HG02981 (cell line): ENCODE results near the gene SERPINB10.
"Not testable (repeated sequence)": the region's sequence is repeated elsewhere in the genome, so short reads cannot be mapped to it uniquely, and the experiment has no call there.

Source experiments
- ATAC-seq: cut with Tn5 transposase; IDR thresholded peaks from one replicate; pipeline ENCODE4 v1.9.1; 2021; ENCODE audit warnings: mild to moderate bottlenecking, moderate library complexity; ENCODE audit not compliant: unreplicated experiment

The SERPINB10 gene

DNA sequence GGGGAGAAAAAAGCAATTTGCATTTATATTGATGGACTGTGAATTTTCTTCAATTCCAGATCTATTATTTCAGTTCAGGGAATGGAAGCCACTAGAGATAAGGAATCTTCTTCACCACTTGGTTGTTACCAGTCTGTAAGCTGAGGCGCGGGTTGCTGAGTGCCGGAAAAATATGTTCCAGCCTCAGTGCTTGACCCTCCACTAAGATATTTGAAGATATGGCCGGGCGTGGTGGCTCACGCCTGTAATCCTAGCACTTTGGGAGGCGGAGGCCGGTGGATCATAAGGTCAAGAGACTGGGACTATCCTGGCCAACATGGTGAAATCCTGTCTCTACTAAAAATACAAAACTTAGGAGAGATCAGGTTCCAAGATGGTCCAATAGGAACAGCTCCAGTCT, 32.2 kb downstream of the SERPINB10 start:
- no peak for ATAC-seq

GRCh38 chr18:63940543-63941050, 32.8 kb downstream of the SERPINB10 start:
- not testable (repeated sequence) for ATAC-seq

- no peak for ATAC-seq
Measured at GRCh38 chr18:63947051-63947790, 39.5 kb downstream of the SERPINB10 start.

GRCh38 chr18:63949068-63949737, 41.4 kb downstream of the SERPINB10 start, which contains the start of gene HMSD:
Gene HMSD, plus strand, starts transcription at chr18:63949301. Its CDS starts 4,155 bp downstream, at chr18:63953456.
- peak; percentile 86 for ATAC-seq

GRCh38 chr18:63951302-63951705, 43.5 kb downstream of the SERPINB10 start:
- ATAC-seq, result peak; percentile 46

- ATAC-seq, result no peak
Measured at GRCh38 chr18:63953811-63954210, 46.1 kb downstream of the SERPINB10 start.

DNA sequence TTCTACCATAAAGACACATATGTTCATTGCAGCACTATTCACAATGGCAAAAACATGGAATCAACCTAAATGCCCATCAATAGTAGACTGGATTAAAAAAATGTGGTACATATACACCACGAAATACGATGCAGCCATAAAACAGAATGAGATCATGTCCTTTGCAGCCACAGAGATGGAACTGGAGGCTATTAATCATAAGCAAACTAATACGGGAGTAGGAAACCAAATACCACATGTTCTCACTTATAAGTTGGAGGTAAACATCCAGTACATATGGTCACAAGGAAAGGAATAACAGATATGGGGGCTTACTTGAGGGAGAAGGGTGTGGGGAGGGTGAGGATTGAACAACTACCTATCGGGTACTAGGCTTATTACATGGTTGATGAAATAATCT, 49.0 kb downstream of the SERPINB10 start:
- no peak for ATAC-seq

- no peak for ATAC-seq
Measured at GRCh38 chr18:63960891-63961290, 53.1 kb downstream of the SERPINB10 start.

- ATAC-seq, result no peak
Measured at GRCh38 chr18:63961435-63961980, 53.8 kb downstream of the SERPINB10 start.

GRCh38 chr18:63962137-63962536, 54.4 kb downstream of the SERPINB10 start:
- no peak for ATAC-seq

DNA sequence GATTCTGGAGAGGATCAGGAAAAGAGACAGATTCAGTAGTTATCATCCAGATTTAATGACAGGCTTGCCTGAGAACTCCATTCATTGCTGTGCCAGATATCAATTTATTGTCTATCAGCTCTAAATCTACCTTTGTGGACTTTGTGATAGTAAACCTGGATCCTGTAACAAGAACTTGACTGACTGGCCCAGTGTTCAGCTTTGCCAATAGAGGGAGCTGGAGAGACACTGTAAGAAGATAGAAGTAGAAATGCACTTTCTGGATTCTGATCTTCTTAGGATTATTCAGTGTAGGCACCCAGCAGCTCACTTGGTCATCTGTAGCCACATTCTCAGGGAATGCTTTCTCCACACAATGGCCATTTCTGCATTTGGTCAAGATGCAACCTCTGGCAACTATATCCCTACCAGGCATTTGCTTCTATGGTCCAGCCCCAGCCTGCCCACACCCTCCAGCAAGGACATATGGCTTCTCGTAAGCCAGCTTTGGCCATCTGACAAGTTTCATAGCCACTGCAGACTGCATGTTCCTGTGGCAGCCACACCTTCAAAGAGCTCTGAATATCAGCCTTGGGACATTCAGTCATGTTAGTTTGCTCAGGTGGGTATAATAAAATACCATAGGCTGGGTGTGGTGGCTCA, 56.0 kb downstream of the SERPINB10 start:
- peak; percentile 81 for ATAC-seq

DNA sequence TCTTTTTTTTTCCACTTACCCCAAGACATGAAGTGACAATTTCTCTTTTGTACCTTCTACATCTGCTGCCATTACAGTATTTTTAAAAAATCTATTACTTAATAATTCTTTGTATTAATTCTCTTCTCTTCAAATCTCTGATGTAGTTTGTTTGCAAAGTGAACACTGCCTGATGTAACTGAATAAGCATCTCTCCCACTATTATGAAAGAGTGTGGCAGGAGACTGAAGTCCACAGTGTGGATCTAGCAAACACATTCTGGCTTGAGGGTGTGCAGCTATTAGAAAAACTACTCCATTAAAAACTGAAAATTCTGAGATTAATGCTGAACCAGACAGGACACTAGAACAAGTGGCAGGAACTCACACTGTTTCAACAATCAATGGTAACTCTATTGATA, 57.1 kb downstream of the SERPINB10 start:
- ATAC-seq, result no peak

- no peak for ATAC-seq
Measured at GRCh38 chr18:63965716-63966330, 58.1 kb downstream of the SERPINB10 start.

DNA sequence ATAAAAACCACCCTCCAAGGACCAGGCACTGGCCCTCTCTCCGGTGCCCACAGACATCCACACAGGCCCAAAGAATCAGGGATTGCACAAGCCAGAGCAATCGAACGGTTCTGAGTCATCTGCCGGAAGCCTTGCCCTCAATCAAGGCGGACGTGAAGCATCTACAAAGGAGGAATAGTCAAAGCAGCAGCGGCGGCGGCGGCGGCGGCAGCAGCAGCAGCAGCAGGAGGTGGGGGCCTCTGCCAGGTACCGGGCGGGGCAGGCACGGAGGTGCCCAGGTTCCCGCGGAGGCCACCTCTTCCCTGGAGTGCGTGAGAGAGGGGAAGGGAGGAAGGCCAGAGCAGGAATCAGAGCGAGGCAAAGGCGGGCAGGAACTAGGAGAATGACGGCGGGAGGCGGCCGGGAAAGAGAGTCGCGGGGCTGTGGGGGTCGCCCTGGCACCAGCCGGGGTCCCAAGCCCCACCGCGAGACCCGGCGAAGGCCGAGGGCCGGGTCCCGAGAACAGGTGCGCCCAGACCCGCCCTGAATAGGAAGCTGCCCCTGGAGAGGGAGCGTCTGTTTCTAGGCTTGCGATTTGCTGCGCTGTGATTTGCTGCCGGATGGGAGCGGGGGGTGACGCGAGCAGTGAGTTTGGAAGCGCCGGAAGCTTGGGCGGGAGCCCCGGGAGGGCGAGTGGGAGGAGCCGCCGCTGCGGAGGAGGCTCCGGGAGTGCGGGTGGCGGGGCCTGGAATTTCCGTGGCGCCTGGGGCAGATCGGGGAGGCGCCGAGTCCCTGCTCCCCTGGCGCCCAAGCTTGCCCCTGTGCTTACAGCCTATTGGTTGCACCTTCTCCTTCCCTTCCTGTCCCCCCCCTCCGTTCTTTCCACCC, 62.4 kb downstream of the SERPINB10 start, which contains the start of gene SERPINB8:
SERPINB8 (plus strand) TSS at position 140 of the 867 bp plus-strand sequence. CDS start 8,228 bp downstream, outside the sequence.
- peak; percentile 86 for ATAC-seq

DNA sequence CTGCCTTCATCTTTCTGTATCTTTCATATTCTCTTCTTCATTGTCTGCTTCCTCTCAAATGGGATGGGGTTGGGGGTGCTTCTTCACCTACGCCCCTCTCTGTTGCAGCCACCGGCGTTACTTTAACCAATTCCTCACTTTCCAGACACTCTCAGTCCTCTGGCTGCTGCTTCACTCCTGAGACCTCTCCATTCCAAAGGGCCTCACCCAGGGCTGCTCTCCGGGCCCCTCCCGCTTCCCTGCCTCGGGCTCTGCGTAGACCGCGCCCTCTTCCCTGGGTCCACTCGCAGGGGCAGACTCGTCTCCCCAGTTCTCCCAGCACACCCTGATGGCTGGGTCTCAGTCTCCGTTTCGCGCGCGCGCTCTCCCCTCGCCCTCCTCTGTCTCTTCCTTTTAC, 63.0 kb downstream of the SERPINB10 start:
- ATAC-seq, result no peak

GRCh38 chr18:63971320-63972001, 63.7 kb downstream of the SERPINB10 start:
- ATAC-seq, result no peak

DNA sequence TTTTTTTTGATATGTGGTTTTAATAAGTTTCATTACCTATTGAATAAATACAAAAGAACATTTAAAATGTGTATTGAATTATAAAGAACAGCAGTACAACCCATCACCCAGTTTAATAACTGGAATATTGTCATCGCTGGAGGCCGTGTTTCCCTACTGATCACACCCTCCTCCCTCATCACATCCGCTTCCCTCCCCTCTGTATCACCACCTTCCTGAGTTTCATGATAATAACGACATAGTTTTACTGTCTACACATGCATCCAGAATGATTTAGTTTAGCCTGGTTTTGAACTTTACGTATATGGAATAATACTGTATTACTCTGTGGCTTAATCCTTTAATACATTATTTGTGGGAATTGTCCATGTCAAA, 64.2 kb downstream of the SERPINB10 start:
- ATAC-seq, result no peak

GRCh38 chr18:63974991-63975390, 67.2 kb downstream of the SERPINB10 start:
- ATAC-seq, result no peak

- ATAC-seq, result no peak
Measured at GRCh38 chr18:63975628-63976027, 67.9 kb downstream of the SERPINB10 start.
